GM11168 (cell line): ENCODE measurements around the gene HDGFL2.

ENCODE experiments used
- in situ Hi-C: fragments of 300-500 bp; cut with MboI; formaldehyde crosslinking; loops from one replicate; pipeline ENCODE4 v1.12.0; 2022; ENCODE audit warnings: low sequenced_read_pairs; ENCODE audit not compliant: unreplicated experiment

The HDGFL2 gene

GRCh38 chr19:4548238-4548584 lies 76.1 kb downstream of the HDGFL2 start:
- in situ Hi-C loops: no loop called here

GRCh38 chr19:4550018-4550417 lies 77.9 kb downstream of the HDGFL2 start:
- in situ Hi-C loops: no loop called here

GRCh38 chr19:4550479-4551050 lies 78.5 kb downstream of the HDGFL2 start:
- in situ Hi-C loops: no loop called here
